Heart left ventricle (tissue), 13 donors: ENCODE measurements around the gene PAQR6.

Experiments used
- POLR2A ChIP-seq, 2 donors: fragments of 450-650 bp; IDR thresholded peaks; one replicate each; pipeline ENCODE4 v1.6.1; 2017; ENCODE audit warnings: antibody characterized with exemption in 2 of 2, mild to moderate bottlenecking in 2 of 2, moderate library complexity in 2 of 2
- TF ChIP-seq, protein P1 (sequence below), 12 donors: fragments of 200-600 bp; sonication (generic) in 4 of 12; IDR thresholded peaks; one replicate each; pipeline versions ENCODE4 v1.5.0 to v1.8.0; 2018 to 2022; ENCODE audit warnings: antibody characterized with exemption in 12 of 12, mild to moderate bottlenecking in 5 of 12
- donor health status: ischemic (EF 13 %, LVEDD 7.1; RV severe dilation, severe dysfunction).
- donor health status: DM: no; HTN: yes; CAD: no.
- donor health status: DM: no; HTN: no; CAD: no.
- donor health status: ischemic (EF 25% LVEDD 6.9; RV normal size, moderate dysfunction).
- donor health status: ischemic (EF 25% LVEDD 5.7; RV mildly dilated, moderate dysfunction).
- donor health status: ischemic (EF 35%, LVEDD 5.7; RV mildly dilated, moderate dysfunction).
- donor health status: nonischemic (EF 11% LVEDD 7.7; RV severe dilation, severe dysfunction).
- donor health status: DM: yes; HTN: yes; CAD: no.
- donor health status: PGD.
- donor health status: ischemic (EF 29% LVEDD 5.4; RV normal size, mild dysfunction).
- donor health status: nonischemic (EF 23%, LVEDD 6.1; RV moderate dilation, normal function).

DNA sequence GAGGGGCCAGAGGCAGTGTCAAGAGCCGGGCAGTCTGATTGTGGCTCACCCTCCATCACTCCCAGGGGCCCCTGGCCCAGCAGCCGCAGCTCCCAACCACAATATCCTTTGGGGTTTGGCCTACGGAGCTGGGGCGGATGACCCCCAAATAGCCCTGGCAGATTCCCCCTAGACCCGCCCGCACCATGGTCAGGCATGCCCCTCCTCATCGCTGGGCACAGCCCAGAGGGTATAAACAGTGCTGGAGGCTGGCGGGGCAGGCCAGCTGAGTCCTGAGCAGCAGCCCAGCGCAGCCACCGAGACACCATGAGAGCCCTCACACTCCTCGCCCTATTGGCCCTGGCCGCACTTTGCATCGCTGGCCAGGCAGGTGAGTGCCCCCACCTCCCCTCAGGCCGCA is 5.9 kb downstream of the PAQR6 start, which contains the start of gene BGLAP:
- TF ChIP-seq, protein P1, sequence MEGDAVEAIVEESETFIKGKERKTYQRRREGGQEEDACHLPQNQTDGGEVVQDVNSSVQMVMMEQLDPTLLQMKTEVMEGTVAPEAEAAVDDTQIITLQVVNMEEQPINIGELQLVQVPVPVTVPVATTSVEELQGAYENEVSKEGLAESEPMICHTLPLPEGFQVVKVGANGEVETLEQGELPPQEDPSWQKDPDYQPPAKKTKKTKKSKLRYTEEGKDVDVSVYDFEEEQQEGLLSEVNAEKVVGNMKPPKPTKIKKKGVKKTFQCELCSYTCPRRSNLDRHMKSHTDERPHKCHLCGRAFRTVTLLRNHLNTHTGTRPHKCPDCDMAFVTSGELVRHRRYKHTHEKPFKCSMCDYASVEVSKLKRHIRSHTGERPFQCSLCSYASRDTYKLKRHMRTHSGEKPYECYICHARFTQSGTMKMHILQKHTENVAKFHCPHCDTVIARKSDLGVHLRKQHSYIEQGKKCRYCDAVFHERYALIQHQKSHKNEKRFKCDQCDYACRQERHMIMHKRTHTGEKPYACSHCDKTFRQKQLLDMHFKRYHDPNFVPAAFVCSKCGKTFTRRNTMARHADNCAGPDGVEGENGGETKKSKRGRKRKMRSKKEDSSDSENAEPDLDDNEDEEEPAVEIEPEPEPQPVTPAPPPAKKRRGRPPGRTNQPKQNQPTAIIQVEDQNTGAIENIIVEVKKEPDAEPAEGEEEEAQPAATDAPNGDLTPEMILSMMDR (IDR thresholded peaks at IDR 0.05), result no peak
- TF ChIP-seq POLR2A (IDR thresholded peaks at IDR 0.05), result no peak
